GM19023 (cell line): ENCODE measurements around the gene DPYD.

ENCODE experiments used
- ATAC-seq: cut with Tn5 transposase; IDR thresholded peaks from one replicate; pipeline ENCODE4 v1.9.1; 2021; ENCODE audit warnings: mild to moderate bottlenecking, moderate library complexity; ENCODE audit not compliant: unreplicated experiment

DPYD gene

DNA sequence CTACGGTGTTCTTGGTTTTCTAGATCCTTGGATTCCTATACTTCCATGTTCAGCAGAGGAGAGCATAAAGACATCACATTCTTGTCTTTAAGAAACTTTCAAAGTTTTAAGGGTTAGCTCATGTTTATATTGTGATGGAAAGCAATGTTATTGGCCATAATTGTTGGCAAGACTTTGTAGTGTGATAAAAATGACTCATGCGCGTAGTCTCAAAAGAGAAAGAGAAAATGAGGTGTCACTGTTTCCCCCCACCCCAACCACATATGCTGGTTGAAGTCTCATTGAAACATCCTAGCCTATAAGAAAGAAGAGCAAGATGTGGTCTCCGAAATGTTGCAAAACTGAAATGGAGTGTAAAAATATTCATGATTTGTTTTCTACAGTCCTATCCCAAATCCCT, 850.5 kb downstream of the DPYD start:
- no peak for ATAC-seq

DNA sequence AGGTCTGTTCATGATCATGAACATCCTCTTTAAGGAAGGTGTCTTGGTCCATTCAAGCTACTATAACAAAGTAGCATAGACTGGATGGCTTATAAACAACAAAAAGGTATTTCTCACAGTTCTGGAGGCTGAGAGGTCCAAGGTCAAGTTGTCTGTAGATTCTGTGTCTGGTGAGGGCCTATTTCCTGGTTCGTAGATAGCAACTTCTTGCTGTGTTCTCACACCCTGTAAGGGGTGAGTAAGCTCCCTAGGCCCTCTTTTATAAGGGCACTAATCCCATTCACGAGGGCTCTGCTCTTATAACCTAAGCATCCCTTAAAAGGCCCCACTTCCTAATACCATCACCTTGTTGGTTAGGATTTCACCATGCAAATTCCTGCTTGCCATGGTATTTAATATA, 851.5 kb downstream of the DPYD start:
- no peak for ATAC-seq

DNA sequence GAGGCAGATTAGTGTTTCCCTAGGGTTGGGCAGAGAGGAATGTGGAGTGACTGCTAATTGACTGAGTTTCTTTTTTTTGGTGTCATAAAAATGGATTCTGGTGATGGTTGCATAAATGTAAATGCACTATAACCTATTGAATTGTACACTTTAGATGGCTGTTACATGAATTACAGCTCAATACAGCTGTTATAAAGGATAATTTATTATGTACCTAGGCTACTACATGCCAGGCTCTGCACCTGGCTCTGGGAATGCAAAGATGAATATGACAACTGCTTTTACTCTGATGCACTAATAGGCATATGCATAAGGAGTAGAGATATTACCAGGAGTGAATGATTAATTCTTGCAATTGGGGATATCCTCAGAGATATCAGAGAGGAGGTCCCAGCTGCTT, 854.0 kb downstream of the DPYD start:
- ATAC-seq, result no peak

DNA sequence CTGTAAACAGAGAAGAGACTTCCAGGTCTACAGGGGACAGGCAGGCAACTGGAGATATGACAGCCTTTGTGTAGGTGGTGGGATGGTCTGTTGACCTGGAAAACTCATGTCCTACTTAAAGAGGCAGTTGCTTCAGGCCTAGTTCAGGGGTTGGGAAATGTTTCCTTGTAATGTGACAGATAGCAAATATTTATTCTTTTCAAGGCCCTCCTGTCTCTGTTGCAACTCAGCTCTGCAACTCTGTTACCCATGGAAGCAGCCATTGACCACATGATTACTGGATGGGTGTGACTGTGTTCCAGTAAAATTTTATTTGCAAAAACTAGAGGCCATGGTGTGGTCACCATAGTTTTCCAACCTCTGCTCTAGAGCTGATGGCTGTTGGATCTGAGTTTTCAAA, 857.3 kb downstream of the DPYD start:
- ATAC-seq, result no peak

DNA sequence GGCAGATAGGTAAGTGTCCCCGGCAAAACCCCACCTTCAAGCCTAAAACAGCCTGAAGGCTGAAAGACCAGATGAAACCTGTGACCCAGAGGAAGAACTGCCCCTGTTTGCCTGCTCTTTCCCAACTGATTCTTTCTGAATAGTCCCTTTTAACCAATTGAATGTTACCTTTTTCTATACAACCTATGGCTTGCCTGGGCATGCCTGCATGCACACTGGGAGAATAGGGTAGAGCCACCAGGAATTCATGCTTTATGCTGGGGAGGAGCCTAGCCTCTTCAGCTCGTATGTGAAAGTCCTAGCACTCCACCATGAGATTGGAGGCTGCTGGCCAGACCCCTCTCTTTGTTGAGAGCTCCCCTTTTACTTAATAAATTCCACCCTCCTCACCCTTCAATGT, 859.2 kb downstream of the DPYD start:
- ATAC-seq, result no peak

DNA sequence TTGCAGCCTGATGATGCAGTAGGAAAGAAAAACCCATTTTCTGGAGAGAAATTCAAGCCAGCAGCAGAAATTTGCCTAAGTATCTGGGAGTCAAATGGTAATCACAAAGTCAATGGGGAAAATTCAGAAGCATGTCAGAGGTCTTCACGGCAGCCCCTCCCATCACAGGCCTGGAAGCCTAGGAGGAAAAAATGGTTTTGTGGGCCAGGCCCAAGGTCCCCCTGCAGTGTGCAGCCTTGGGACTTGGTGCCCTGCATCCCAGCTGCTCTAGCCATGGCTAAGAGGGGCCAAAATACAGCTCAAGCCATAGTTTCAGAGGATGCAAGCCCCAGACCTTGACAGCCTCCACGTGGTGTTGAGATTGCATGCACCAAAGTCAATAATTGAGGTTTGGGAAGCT, 864.4 kb downstream of the DPYD start:
- no peak for ATAC-seq

DNA sequence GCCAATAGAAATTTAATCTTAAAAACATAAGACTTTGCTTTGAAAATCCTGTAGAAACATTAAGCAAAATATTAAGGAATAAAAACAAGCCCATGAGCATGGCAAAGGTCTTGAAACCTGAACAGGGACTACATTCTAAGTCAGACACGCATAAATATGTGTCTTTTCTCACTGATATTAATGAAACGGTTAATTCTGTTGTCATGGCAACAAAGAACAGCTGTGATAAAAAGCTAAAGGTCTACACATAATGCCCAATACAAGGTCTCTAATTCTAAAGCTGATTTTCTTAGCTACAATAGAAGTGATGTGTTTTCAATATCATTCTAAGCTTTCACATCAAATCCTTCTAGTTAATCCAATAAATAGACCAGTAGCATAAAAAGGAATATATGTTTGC, 867.6 kb downstream of the DPYD start:
- no peak for ATAC-seq

DNA sequence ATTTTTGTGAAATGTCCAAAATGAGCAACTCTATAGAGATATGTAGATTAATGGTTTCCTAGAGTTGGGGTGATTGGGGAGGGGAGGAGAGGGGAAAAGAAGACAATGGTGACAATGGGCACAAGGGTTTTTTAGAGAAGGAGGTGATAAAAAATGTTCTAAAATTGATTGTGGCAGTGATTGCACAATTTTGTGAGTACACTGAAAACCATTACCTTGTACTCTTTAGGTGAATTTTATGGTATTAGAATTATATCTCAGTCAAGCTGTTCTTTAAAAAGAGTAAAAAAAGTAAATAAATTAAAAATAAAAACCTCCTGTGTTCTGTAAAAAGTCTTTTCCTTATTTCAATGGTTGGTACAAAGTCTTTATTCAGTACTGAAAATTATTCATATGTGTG, 869.0 kb downstream of the DPYD start:
- ATAC-seq, result no peak

DNA sequence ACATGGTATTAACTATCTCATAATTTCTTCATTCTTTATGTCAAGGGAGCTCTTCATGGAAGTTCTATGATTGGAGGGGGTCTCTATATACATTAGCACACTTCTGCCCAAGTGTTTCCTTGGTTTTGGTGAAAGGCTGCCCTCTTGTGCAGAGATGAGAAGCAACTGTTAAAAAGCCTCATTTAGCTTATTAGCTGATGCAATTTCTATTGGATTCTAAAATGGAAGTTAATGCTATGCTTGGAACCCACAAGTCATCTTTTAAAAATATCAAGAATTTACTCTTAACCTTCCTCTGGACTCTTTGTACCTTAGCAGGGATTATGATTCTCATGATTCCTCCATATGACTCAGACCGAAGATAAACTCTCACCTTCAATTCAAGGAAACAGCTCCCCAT, 870.3 kb downstream of the DPYD start:
- ATAC-seq, result no peak

DNA sequence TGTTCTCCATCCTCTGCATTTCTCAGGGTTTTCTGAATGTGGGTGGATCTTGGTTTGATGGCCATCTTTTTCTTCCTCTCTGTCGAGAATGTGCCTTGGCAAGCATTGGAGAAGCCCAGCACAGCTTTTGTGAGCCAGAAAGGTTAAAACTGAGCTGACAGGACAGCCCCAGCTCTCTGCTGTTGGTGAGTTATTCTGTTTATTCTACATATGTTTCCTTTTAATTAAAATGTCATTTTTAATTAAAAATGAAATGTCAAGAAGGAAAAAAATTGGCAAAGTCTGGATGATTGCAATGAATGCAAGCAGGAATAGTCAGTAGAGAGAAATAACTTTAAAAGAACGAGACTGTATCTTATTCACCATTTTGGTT, 873.4 kb downstream of the DPYD start:
- no peak for ATAC-seq

DNA sequence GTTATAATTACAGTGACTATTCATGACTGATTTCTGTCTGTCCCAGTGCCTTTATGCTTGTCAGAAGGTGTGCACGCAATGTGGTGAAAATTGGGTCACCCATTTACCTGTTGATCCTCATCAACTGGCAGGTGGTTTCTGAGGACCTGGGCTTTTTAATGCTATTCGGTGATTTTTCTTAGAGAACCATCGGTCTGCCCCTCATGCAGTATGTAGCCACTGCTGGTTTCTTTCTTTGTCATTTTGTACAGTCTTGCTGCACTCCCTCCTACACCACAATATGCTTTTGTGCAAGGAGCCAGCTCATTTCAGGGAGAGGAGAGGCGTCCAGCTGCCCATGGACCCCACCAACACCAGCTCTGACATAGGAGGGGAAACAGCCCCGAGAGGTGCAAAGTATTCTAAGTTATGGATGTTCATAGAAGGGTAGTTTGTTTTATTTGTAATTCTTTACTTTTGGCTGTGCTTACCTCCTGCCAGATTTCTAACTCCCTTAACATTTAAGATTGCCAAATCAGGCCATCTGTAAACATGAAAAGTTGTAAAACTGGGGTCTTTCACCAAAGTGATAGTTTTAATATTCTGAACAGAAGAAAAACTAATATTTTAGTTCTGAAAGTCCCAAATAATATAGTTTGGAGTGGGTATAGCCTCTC, 873.9 kb downstream of the DPYD start:
- no peak for ATAC-seq

DNA sequence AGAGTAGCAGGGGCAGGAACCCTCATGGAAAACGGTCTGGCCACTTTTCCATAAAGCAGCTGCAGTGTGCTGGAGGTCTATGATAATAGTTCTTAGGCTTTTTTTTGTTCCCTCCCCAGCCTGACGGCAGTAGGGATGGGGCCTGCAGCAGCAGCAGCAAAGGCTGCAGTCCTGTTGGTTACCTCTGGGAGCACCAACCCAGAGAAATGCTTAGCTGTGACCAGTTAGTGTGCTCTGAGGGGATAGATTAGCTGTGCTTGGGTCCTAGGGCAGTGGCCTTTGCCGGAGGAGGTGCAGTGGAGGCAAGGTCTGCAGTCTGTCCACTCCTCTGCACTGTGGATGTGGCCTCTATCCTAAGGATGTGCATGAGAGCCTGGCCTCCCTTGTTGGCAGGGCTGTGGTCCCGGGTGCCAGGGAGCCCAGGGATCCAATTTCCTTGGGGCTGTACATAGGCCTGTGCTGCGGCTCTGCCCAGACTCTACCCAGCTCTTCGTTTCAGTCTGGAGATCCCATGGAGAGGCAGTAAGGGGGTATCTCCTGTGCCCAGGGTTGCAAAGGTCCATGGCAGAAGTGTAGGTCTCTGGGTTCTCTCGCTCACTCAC, 876.6 kb downstream of the DPYD start:
- no peak for ATAC-seq

DNA sequence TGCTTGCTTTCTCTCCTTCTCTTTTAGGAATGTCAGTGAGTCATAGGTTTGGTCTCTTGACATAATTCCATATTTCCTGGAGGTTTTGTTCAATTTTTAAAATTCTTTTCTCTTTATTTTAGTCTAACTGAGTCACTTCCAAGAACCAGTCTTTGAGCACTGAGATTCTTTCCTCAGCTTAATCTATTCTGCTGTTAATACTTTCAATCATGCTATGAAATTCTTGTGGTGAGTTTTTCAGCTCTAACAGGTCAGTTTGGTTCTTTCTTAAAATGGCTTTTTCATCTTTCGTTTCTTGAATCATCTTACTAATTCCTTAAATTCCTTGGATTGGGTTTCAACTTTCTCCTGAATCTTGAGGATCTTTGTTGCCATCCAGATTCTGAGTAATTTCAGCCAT, 878.3 kb downstream of the DPYD start:
- no peak for ATAC-seq

DNA sequence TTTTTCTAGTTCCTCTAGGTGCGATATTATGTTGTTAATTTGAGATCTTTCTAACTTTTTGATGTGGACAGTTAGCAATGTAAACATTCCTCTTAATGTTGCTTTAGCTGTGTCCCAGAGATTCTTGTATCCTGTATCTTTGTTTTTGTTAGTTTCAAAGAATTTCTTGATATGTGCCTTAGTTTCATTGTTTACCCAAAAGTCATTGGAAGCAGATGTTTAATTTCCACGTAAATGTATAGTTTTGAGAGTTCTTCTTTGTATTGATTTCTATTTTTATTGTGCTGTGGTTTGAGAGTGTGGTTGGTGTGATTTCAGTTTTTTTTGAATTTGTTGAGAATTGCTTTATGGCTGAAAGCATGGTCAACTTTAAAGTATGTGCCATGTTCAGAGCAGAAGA, 879.8 kb downstream of the DPYD start:
- ATAC-seq, result no peak

DNA sequence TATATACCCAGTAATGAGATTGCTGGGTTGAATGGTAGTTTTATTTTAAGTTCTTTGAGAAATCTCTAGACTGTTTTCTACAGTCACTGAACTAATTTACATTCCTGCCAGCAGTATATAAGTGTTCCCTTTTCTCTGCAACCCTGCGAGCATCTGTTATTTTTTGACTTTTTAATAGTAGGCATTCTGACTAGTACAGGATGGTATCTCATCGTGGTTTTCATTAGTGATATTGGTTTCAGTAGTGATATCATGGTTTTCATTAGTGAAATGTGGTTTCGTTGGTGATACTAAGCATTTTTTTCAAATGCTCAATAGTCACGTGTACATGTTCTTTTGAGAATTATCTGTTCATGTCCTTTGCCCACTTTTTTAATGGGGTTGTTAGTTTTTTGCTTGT, 882.4 kb downstream of the DPYD start:
- no peak for ATAC-seq

DNA sequence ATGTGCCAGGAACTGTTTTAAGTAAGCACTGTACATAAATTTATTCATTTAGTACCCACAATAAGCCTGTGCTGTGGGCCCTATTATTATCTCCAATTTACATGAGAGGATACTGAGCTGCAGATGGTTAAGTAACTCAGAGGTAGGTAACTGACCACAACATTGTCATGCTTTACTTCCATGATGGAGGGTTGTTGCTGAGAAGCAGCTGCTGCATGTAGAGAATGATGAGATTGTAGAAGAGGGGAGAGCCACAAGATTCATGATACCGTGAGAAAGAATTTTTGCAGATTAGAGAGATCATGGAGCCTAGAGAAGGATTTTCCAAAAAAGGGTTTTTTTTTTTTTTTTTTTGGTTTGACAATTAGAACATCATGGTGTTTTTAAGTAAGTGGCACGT, 886.2 kb downstream of the DPYD start:
- ATAC-seq, result no peak

DNA sequence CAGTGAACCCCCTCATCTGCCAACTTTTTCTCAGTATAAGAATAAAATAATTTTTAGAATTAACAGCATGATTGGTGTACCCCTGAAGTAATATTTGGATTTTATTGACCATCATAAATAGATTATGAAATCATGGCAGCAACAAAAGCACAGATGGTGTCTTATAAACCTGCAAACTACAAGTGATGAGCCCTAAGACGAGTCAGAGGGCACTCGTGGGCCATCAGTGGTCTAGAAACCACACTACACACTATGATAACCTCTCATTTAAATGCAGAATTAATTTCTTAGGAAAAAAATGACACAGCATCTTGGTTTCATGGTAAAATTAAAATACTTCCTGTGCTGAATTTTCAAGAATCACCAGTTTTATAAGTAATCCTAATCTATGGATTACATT, 886.9 kb downstream of the DPYD start:
- no peak for ATAC-seq
